HCT116 (cell line): ENCODE data around the gene APOOL. TPM values are rescaled to one million over a fixed set of nuclear protein-coding genes. Genes with fewer than 3 reads are reported as not detected.

Experiments
- ATAC-seq: fragments of 200-7000 bp; cut with Tn5 transposase; 2 replicates; pipeline ENCODE4 v1.9.1; 2020; ENCODE audit warnings: mild to moderate bottlenecking, moderate library complexity
- BruUV-seq: library from RNA; stranded (reverse); fragments of 400-500 nt; replicated peaks from 2 replicates; lab custom pipeline; 2021; lab: Mats Ljungman, UMichigan
- CTCF ChIA-PET: fragments of 300-600 bp; sonication (Branson Sonifier 250); formaldehyde crosslinking; loops from one replicate; lab custom pipeline; 2021; ENCODE audit warnings: antibody characterized with exemption; lab: Charles Lee
- POLR2A ChIA-PET: fragments of 300-600, 350-600 bp; sonication (Branson Sonifier 250); formaldehyde crosslinking; loops from one replicate; lab custom pipeline; 2021; ENCODE audit warnings: antibody characterized with exemption; lab: Charles Lee
- RAD21 ChIA-PET, 2 experiments: fragments of 300-600 bp; sonication (Branson Sonifier 250); formaldehyde crosslinking; loops; one replicate each; lab custom pipeline; 2023; ENCODE audit warnings: low total read pairs in 2 of 2; ENCODE audit not compliant: uncharacterized antibody in 2 of 2, unreplicated experiment in 2 of 2, low non-redundant PET in 1 of 2; lab: Charles Lee
- DNase-seq: peaks from one replicate; pipeline ENCODE4 v3.0.0-alpha.2; 2010; ENCODE audit warnings: low read depth, low spot score
- H2AFZ ChIP-seq: fragments of 200-600 bp; shearing (Covaris generic), sonication (generic); 2 replicates; pipeline ENCODE4 v1.6.1; 2017; ENCODE audit warnings: low read depth, mixed run types, mixed read lengths, antibody characterized with exemption, low read length; ENCODE audit not compliant: poor library complexity, severe bottlenecking
- H3K27ac ChIP-seq: 2 replicates; pipeline ENCODE4 v1.5.1; 2012; ENCODE audit warnings: low read depth, low read length
- H3K27me3 ChIP-seq: fragments of 200-600 bp; sonication (generic); 2 replicates; pipeline ENCODE4 v1.6.1; 2016; ENCODE audit warnings: mixed run types, low read length, mixed read lengths; ENCODE audit not compliant: insufficient read depth
- H3K36me3 ChIP-seq, 2 experiments: fragments of 200-500 bp in 1 of 2; fragments of 200-600 bp in 1 of 2; sonication (Bioruptor generic) in 1 of 2; sonication (generic) in 1 of 2; 2 replicates each; pipeline versions ENCODE4 v1.5.1 to v1.6.1; 2014 to 2016; ENCODE audit warnings: low read length in 2 of 2, inconsistent platforms in 1 of 2, mixed read lengths in 1 of 2, mixed run types in 1 of 2; ENCODE audit not compliant: insufficient read depth in 2 of 2, control insufficient read depth in 1 of 2
- H3K4me1 ChIP-seq, 2 experiments: fragments of 200-600 bp in 1 of 2; sonication (generic) in 1 of 2; 2 replicates each; pipeline versions ENCODE4 v1.5.1 to v1.6.1; 2012 to 2017; ENCODE audit warnings: low read length in 2 of 2, inconsistent platforms in 1 of 2, mild to moderate bottlenecking in 1 of 2, mixed read lengths in 1 of 2, mixed run types in 1 of 2, moderate library complexity in 1 of 2; ENCODE audit not compliant: insufficient read depth in 2 of 2, control insufficient read depth in 1 of 2
- H3K4me2 ChIP-seq: fragments of 200-600 bp; sonication (generic); 2 replicates; pipeline ENCODE4 v1.6.1; 2017; ENCODE audit warnings: mixed run types, low read length, mixed read lengths
- H3K4me3 ChIP-seq, 2 experiments: fragments of 200-600 bp in 1 of 2; sonication (generic) in 1 of 2; replicated peaks in 1 of 2; 2 replicates each; pipeline ENCODE4 v1.5.1; 2011 to 2016; ENCODE audit warnings: low read length in 2 of 2, control low read depth in 1 of 2, low read depth in 1 of 2, mild to moderate bottlenecking in 1 of 2, mixed read lengths in 1 of 2, mixed run types in 1 of 2
- H3K79me2 ChIP-seq: fragments of 200-600 bp; sonication (generic); 2 replicates; pipeline ENCODE4 v1.6.1; 2017; ENCODE audit warnings: mild to moderate bottlenecking, mixed run types, low read length, moderate library complexity, mixed read lengths; ENCODE audit not compliant: insufficient read depth
- H3K9ac ChIP-seq: fragments of 200-600 bp; sonication (generic); 2 replicates; pipeline ENCODE4 v1.6.1; 2016; ENCODE audit warnings: low read length, mixed read lengths
- H3K9me2 ChIP-seq: fragments of 200-600 bp; sonication (generic), shearing (Covaris generic); 2 replicates; pipeline ENCODE4 v1.6.1; 2017; ENCODE audit warnings: mixed run types, mild to moderate bottlenecking, moderate library complexity; ENCODE audit not compliant: insufficient read depth
- H3K9me3 ChIP-seq, 2 experiments: fragments of 200-500 bp in 1 of 2; fragments of 200-600 bp in 1 of 2; sonication (Bioruptor generic) in 1 of 2; sonication (generic) in 1 of 2; 2 replicates each; pipeline ENCODE4 v1.6.1; 2014 to 2017; ENCODE audit warnings: low read length in 2 of 2, mixed read lengths in 2 of 2, inconsistent platforms in 1 of 2, low read depth in 1 of 2, mild to moderate bottlenecking in 1 of 2, mixed run types in 1 of 2, moderate library complexity in 1 of 2; ENCODE audit not compliant: control insufficient read depth in 1 of 2, insufficient read depth in 1 of 2
- H4K20me1 ChIP-seq: fragments of 200-600 bp; sonication (generic), shearing (Covaris generic); 2 replicates; pipeline ENCODE4 v1.6.1; 2017; ENCODE audit warnings: mixed run types, mild to moderate bottlenecking, moderate library complexity; ENCODE audit not compliant: insufficient read depth
- CEBPB ChIP-seq: IDR thresholded peaks from 2 replicates; pipeline ENCODE4 v1.6.1; 2012; ENCODE audit warnings: low read depth
- ELF1 ChIP-seq: IDR thresholded peaks from 2 replicates; pipeline ENCODE4 v1.6.1; 2012; ENCODE audit warnings: low read depth, borderline replicate concordance
- EZH2 ChIP-seq: fragments of 200-600 bp; sonication (generic); IDR thresholded peaks from 2 replicates; pipeline ENCODE4 v1.6.1; 2017; ENCODE audit warnings: antibody characterized with exemption, mixed run types
- POLR2A ChIP-seq: IDR thresholded peaks from 2 replicates; pipeline ENCODE4 v1.7.0; 2011; ENCODE audit warnings: borderline replicate concordance; ENCODE audit not compliant: insufficient read depth, insufficient read length; ENCODE audit errors: extremely low read depth
- SP1 ChIP-seq: IDR thresholded peaks from 2 replicates; pipeline ENCODE4 v1.6.1; 2012; ENCODE audit warnings: low read depth
- SRF ChIP-seq: IDR thresholded peaks from 2 replicates; pipeline ENCODE4 v1.6.1; 2012; ENCODE audit warnings: low read depth
- YY1 ChIP-seq: IDR thresholded peaks from 2 replicates; pipeline ENCODE4 v1.6.1; 2011; ENCODE audit warnings: low read length, low read depth, moderate library complexity, mild to moderate bottlenecking; ENCODE audit not compliant: insufficient replicate concordance; ENCODE audit errors: extremely low read depth
- ZNF274 ChIP-seq: fragments of 200-500 bp; sonication (Bioruptor generic); IDR thresholded peaks from 2 replicates; pipeline ENCODE4 v1.6.1; 2014; ENCODE audit warnings: mild to moderate bottlenecking, low read depth, low read length, inconsistent platforms
- intact Hi-C: fragments of 100-400 bp; cut with micrococcal nuclease; formaldehyde crosslinking; loops from 2 replicates; pipeline ENCODE4 v1.10.0; 2022
- total RNA-seq: library from RNA; stranded (reverse); gene quantifications from one replicate; pipeline ENCODE4 v1.2.1, GENCODE V29; 2021; ENCODE audit not compliant: unreplicated experiment
- TF ChIP-seq, protein P1 (sequence below), 3 experiments: fragments of 200-600 bp in 1 of 3; sonication (generic) in 1 of 3; IDR thresholded peaks in 2 of 3; conservative IDR thresholded peaks in 1 of 3; 2 replicates each; pipeline ENCODE4 v1.5.1; 2012 to 2017; ENCODE audit warnings: low read depth in 2 of 3, low read length in 2 of 3, antibody characterized with exemption in 1 of 3, borderline replicate concordance in 1 of 3, control low read depth in 1 of 3, mild to moderate bottlenecking in 1 of 3, mixed read lengths in 1 of 3, mixed run types in 1 of 3, moderate library complexity in 1 of 3; ENCODE audit not compliant: insufficient read depth in 1 of 3
- TF ChIP-seq, protein P2 (sequence below): IDR thresholded peaks from 2 replicates; pipeline ENCODE4 v1.6.1; 2012; ENCODE audit warnings: low read depth
- TF ChIP-seq, protein P3 (sequence below): IDR thresholded peaks from 2 replicates; pipeline ENCODE4 v1.6.1; 2011; ENCODE audit warnings: mild to moderate bottlenecking, low read length, moderate library complexity; ENCODE audit not compliant: insufficient replicate concordance; ENCODE audit errors: extremely low read depth

Gene APOOL
- total RNA-seq, 1 experiment from 2014 or later = 24.5 TPM

DNA sequence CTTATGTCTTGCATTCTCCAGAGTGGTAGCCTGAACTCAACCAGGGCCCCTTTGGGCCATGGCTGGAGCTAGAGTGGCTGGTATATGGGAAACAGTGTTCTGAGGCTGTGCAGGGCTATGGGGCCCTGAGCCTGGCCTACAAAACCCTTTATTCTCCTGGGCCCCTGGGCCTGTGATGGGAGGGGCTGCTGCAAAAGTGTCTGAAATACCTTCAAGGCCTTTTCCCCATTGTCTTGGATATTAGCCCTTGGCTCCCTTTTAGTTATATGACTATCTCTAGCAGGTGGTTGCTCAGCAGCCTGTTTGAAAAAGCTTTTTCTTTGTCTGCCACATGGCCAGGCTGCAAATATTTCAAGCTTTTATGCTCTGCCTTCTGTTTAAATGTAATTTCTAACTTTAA lies 22.5 kb downstream of the APOOL start:
- CTCF ChIA-PET = no interaction called here
- BruUV-seq = no TSS peak

More for the DNA sequence above, 22.5 kb downstream of the APOOL start:
- H3K4me2 ChIP-seq = no peak overlapping the region
- H3K79me2 ChIP-seq = no peaks in the 10 kb centered on the region; the same call in 1 of the 2 replicates
- H3K9me2 ChIP-seq = no peaks in the 10 kb centered on the region
- no peak overlapping the region for H3K4me3 ChIP-seq
- H3K36me3 ChIP-seq = no peaks in the 10 kb centered on the region
- no peaks in the 10 kb centered on the region for H3K9me3 ChIP-seq
- ChIA-PET RAD21 (no interaction called here), POLR2A (no interaction called here)
- intact Hi-C loops = no loop called here
- H3K9ac ChIP-seq = no peak overlapping the region
- ATAC-seq (no peak), DNase-seq (no peak)
- H3K27me3 ChIP-seq = no peaks in the 10 kb centered on the region
- no peak overlapping the region for H3K27ac ChIP-seq
- H3K4me1 ChIP-seq = no peaks in the 10 kb centered on the region
- no peak overlapping the region for H2AFZ ChIP-seq
- no peak for TF ChIP-seq ZNF274
- TF ChIP-seq, protein P1, sequence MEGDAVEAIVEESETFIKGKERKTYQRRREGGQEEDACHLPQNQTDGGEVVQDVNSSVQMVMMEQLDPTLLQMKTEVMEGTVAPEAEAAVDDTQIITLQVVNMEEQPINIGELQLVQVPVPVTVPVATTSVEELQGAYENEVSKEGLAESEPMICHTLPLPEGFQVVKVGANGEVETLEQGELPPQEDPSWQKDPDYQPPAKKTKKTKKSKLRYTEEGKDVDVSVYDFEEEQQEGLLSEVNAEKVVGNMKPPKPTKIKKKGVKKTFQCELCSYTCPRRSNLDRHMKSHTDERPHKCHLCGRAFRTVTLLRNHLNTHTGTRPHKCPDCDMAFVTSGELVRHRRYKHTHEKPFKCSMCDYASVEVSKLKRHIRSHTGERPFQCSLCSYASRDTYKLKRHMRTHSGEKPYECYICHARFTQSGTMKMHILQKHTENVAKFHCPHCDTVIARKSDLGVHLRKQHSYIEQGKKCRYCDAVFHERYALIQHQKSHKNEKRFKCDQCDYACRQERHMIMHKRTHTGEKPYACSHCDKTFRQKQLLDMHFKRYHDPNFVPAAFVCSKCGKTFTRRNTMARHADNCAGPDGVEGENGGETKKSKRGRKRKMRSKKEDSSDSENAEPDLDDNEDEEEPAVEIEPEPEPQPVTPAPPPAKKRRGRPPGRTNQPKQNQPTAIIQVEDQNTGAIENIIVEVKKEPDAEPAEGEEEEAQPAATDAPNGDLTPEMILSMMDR (IDR thresholded peaks at IDR 0.05 in 2 of 3, conservative IDR thresholded peaks at IDR 0.05 in 1 of 3; ENCODE audit: borderline replicate concordance in 1 of 3, insufficient read depth in 1 of 3, low read depth in 2 of 3, low read length in 2 of 3) = no peak
- no peak for TF ChIP-seq POLR2A
- no peak for TF ChIP-seq SRF
- TF ChIP-seq YY1 = no peak
- TF ChIP-seq, protein P2, sequence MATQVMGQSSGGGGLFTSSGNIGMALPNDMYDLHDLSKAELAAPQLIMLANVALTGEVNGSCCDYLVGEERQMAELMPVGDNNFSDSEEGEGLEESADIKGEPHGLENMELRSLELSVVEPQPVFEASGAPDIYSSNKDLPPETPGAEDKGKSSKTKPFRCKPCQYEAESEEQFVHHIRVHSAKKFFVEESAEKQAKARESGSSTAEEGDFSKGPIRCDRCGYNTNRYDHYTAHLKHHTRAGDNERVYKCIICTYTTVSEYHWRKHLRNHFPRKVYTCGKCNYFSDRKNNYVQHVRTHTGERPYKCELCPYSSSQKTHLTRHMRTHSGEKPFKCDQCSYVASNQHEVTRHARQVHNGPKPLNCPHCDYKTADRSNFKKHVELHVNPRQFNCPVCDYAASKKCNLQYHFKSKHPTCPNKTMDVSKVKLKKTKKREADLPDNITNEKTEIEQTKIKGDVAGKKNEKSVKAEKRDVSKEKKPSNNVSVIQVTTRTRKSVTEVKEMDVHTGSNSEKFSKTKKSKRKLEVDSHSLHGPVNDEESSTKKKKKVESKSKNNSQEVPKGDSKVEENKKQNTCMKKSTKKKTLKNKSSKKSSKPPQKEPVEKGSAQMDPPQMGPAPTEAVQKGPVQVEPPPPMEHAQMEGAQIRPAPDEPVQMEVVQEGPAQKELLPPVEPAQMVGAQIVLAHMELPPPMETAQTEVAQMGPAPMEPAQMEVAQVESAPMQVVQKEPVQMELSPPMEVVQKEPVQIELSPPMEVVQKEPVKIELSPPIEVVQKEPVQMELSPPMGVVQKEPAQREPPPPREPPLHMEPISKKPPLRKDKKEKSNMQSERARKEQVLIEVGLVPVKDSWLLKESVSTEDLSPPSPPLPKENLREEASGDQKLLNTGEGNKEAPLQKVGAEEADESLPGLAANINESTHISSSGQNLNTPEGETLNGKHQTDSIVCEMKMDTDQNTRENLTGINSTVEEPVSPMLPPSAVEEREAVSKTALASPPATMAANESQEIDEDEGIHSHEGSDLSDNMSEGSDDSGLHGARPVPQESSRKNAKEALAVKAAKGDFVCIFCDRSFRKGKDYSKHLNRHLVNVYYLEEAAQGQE = no peak
- TF ChIP-seq CEBPB = no peak
- TF ChIP-seq EZH2 = no peak
- TF ChIP-seq SP1 = no peak
- TF ChIP-seq ELF1 = no peak
- TF ChIP-seq, protein P3, sequence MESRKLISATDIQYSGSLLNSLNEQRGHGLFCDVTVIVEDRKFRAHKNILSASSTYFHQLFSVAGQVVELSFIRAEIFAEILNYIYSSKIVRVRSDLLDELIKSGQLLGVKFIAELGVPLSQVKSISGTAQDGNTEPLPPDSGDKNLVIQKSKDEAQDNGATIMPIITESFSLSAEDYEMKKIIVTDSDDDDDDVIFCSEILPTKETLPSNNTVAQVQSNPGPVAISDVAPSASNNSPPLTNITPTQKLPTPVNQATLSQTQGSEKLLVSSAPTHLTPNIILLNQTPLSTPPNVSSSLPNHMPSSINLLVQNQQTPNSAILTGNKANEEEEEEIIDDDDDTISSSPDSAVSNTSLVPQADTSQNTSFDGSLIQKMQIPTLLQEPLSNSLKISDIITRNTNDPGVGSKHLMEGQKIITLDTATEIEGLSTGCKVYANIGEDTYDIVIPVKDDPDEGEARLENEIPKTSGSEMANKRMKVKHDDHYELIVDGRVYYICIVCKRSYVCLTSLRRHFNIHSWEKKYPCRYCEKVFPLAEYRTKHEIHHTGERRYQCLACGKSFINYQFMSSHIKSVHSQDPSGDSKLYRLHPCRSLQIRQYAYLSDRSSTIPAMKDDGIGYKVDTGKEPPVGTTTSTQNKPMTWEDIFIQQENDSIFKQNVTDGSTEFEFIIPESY = no peak
- H4K20me1 ChIP-seq = no peaks in the 10 kb centered on the region
